ENCODE results near the gene ZFY.
"Not testable (repeated sequence)": the region's sequence is repeated elsewhere in the genome, so short reads cannot be mapped to it uniquely, and the experiment has no call there.

ZFY gene

DNA sequence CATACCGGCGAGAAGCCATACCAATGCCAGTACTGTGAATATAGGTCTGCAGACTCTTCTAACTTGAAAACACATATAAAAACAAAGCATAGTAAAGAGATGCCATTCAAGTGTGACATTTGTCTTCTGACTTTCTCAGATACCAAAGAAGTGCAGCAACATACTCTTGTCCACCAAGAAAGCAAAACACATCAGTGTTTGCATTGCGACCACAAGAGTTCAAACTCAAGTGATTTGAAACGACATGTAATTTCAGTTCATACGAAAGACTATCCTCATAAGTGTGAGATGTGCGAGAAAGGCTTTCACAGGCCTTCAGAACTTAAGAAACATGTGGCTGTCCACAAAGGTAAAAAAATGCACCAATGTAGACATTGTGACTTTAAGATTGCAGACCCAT lies 44.1 kb downstream of the ZFY start:
- FAIRE-seq: no peak

DNA sequence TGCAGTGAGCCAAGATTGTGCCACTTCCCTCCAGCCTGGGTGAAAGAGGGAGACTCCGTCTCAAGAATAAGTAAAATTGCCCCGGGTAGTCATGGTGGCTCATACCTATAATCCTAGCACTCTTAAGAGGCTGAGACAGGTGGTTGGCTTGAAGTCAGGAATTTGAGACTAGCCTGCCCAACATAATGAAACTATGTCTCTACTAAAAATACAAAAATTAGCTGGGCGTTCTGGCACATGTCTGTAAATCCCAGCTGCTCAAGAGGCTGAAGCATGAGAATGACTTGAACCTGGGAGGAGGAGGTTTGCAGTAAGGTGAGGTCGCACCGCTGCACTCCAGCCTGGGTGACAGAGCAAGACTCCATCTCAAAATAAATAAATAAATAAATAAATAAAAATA lies 49.3 kb downstream of the ZFY start:
- FAIRE-seq: no peak

DNA sequence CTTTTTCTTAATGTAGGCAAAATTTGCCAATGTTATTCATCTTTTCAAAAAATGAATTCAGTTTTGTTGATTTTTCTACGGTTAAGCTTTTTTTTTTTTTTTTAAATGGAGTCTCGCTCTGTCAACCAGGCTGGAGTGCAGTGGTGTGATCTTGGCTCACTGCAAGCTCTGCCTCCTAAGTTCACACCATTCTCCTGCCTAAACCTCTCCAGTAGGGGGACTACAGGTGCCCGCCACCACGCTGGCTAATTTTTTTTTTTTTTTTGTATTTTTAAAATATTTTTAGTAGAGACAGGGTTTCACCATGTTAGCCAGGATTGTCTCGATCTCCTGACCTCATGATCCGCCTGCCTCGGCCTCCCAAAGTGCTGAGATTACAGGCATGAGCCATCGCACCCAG lies 52.0 kb downstream of the ZFY start:
- not testable (repeated sequence) for FAIRE-seq

DNA sequence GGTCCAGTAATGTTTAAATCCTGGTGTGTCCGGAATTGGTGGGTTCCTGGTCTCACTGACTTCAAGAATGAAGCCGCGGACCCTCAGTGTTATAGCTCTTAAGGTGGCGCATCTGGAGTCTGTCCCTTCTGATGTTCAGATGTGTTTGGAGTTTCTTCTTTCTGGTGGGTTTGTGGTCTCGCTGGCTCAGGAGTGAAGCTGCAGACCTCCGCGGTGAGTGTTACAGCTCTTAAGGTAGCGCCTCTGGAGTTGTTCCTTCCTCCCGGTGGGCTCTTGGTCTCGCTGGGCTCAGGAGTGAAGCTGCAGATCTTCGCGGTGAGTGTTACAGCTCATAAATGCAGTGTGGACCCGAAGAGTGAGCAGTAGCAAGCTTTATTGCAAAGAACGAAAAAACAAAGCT lies 62.2 kb downstream of the ZFY start:
- FAIRE-seq: not testable (repeated sequence)

DNA sequence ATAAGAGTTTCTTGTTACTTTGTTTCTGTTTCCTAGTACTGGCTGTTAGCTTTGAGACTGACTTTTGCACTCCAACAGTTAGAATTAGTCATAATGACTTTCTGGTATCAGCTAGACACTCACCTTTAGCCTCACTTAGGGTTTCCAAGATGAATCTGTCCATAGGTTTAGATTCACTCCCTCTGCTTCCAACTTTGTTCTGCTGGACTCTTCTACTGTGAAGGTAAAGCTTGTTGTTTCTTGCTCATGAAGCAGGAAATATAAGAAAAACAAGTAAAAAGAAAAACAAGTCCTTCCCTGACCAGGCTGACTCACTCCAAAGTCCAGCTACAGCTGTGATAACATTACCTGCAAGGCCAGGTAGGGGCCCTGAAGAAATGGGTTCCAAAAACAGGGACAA lies 67.0 kb downstream of the ZFY start:
- FAIRE-seq: no peak

DNA sequence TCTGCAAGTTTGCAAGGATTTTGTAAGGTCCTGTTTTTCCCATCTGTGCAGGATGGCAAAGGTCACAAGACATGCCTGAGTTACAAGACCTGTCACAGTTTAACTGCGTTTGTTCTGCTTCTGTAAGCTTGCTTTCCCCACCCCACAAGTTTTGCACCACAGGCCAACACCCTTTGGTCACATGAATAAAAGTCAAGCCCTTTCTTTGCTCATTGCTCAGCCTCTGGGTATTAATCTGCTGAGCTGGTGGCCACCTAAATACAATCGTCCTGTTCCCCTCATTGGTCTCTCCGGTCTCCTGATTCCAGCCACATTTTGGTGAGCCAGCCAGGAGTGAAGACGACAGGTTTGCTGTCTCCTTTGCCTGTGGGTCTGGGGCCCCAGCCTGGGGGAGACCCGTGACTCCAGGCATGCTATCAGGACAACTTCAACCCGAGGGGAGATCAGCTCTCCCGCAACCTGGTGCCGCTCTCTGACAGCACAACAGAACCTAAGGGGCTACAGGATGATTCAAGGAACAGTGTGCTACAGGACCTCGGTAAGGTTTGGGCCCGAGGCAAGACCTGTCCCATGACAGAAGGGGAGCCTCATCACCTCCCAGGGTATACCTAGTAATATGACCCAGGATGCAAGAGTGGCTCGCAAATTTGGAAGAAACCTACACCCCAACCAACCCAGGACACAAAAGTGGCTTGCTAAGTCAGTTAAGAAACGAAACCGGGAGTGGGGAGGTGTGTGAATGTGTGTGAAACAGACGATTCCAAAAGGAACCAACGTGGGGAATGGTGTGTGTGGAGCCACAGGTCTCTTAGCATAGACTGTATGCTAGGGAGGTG lies 67.7 kb downstream of the ZFY start:
- no peak for FAIRE-seq

DNA sequence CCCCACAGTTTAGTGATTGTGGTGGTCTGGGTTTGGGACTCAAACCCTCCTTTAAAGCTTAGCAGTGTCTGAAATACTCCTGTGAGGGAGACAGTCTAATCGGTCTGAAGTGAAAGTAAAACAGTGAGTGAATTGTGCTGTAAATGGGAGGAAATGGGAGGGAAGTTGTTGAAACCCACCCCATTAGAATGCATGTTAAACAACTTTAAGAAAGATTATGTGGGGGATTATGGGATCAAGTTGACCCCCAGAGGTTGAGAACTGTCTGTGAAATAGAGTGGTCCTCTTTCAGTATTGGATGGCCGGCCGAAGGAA lies 68.3 kb downstream of the ZFY start:
- no peak for FAIRE-seq

DNA sequence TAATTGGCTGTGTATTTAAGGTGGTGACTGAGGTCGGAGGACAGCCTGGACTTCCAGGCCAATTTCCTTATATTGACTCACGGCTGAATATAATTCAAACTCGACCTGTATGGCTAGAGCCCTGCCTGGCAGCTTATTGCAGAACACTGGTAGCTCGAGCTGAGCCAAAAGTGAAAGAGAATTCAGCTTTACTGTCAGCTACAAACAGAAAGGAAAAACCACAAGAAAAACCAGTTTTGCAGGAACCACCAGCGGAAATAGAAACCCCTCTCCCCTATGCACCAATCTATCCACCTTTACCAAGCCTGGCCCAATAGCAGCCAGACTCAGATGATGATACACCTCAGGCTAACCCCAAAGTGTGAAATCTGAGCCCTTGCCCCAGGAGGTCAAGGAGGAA lies 68.7 kb downstream of the ZFY start:
- no peak for FAIRE-seq

DNA sequence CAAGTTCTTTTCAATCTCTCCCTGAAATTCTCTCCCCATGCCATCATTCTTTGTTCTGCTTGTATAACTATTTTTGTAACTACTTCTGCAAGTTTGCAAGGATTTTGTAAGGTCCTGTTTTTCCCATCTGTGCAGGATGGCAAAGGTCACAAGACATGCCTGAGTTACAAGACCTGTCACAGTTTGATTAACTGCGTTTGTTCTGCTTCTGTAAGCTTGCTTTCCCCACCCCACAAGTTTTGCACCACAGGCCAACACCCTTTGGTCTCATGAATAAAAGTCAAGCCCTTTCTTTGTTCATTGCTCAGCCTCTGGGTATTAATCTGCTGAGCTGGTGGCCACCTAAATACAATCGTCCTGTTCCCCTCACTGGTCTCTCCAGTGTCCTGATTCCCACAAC lies 70.8 kb downstream of the ZFY start:
- FAIRE-seq: not testable (repeated sequence)

DNA sequence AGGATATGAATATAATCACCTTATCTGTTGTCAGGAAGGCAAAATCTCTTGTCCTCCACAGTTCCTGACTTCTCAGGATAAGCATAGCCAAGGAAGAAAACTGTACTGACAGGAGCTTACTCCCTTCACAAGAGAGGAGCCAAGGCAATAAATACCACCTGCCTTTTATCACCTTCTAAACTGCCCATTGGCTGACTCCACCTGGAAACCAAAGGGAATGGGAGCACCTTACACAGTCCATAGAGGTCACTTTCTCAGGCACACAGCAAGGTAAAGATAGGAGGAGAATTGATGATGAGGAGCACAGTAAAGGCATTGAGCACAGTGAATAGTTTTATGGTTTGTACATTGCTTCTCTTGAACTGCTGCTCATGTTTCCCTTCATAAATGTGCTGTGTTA lies 72.8 kb downstream of the ZFY start:
- no peak for FAIRE-seq

DNA sequence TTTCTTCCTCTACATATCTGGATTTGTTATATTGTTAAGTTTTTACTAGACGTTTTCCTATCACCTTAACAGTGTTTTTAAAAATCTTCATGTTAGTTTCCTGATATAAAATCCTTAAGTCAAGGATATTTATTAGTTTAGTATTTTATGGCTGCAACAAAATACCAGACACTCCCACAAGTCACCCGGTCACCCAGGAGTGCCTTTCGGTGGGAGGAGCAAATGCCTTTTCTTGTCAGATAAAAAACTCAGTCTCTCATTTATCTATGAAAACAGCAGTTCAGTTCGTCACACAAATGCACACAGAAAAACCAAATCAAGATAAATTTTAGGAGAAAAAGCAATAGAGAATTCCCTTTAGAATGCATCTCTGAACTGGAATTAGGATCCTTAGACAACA lies 77.0 kb downstream of the ZFY start:
- no peak for FAIRE-seq

DNA sequence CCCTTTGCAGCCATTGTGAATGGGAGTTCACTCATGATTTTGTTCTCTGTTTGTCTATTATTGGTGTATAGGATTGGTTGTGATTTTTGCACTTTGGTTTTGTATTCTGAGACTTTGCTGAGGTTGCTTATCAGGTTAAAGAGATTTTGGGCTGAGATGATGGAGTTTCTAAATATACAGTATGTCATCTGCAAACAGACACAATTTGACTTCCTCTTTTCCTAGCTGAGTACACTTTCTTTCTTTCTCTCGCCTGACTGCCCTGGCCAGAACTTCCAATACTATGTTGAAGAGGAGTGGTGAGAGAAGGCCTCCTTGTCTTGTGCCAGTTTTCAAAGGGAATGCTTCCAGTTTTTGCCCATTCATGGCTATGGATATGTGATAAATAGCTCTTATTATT lies 81.4 kb downstream of the ZFY start:
- FAIRE-seq: no peak

DNA sequence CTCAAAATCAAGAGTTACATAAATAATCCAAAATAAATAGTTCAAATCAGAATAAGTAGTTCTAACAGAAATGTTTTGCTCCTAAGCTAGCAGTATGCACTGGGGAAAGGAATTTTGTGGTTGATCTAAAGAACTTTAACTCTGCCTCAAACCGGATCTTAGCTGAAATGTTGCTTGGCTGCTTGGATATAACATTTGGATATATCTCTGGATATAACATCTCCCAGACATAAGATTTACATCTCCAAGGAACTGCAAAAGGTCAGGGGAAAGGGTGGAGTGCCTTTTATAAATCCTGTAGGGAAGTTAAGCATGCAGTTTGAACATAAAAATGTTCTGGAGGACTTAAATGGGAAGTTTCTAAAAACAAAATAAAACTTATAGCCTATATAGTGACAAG lies 83.4 kb downstream of the ZFY start:
- FAIRE-seq: no peak

DNA sequence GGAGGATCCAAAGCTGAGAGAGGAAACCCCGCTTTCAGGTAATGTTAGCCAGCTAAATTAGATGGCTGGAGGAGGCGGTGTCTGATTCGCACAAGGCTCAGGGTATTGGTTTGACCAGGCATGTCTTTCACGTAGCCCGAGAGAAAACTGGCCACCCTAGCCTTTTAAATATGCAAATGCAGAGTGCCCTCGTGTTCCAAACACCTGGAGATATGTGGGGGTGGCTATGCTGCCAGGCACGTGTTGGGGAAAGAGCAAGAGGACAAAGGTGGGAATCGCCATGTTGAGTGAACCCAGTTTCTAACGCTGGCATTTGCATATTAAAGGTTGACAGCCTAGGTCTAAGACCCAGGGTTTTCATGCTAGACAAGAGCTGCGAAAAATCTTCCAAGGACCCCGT lies 84.4 kb downstream of the ZFY start:
- no peak for FAIRE-seq

DNA sequence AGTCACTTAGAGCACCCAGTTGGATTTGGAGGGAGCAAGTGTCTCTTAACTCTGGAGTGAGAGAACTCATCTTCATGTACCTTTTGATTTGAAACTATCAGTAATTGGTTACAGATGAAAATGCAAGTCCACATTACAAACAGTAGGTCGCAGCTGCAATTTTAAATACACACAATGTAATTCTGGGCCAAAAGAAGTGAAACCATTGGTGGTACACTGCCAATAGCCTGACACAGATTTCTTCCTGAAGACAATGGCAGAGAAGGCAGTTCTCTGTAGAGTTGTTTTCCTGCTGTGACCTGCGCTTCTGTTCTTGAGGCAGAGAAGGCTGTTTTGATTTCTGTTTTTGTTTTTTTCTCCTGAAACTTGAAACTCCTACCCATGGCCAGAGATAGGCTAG lies 86.0 kb downstream of the ZFY start:
- no peak for FAIRE-seq

DNA sequence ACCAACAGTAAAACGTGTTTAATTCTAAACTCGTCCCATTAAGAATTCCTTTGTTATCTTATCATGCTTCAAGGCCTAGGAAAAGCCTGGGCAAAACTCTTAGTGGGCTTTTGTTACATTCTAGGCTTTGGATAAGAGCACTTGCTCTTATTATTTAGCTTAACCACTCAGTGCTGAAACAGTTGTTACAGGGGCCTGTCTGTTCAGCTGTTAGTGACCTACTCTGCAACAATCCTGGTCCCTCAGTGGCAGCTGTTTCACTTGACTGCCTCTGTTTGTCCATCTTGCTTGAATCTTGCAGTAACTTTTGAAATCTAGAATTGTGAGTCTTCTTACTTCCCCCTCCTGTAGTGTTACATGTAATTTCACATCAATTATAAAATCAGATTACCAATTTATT lies 88.4 kb downstream of the ZFY start:
- FAIRE-seq: no peak

DNA sequence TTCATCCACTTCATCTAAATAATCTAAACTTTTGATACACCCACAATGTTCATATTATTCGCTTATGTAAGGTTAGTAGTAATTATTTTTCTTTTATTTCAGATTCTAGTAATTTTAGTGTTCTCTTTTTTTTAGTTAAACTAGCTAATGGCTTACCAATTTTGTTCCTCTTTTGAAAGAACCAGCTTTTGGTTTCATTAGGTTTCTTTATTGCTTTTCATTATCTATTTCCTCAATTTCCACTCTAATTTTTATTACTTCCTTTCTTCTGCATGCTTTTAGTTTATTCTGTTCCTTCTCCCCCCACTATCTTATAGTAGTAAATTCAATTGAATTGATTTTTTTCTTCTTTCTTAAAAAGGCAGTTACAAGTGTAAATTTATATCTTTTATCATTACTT lies 90.2 kb downstream of the ZFY start:
- FAIRE-seq: no peak
